Measurements from ENCODE around the gene NPHP4. TPM values are rescaled to one million over a fixed set of nuclear protein-coding genes. Genes with fewer than 3 reads are reported as not detected.

Gene NPHP4
- total RNA-seq, 1 donor: 8.0 TPM

- Histone ChIP-seq H3K4me3 (ENCODE audit: insufficient read depth, low read length) (no peak overlapping the region), H3K36me3 (ENCODE audit: insufficient read depth, low read length) (no peaks in the 10 kb centered on the region), H3K9me3 (ENCODE audit: low read depth, low read length) (no peaks in the 10 kb centered on the region), H3K4me1 (ENCODE audit: insufficient read depth, low read length) (no peaks in the 10 kb centered on the region), H3K79me2 (ENCODE audit: insufficient read depth, low read length) (no peaks in the 10 kb centered on the region), H3K27me3 (ENCODE audit: insufficient read depth, low read length) (no peaks in the 10 kb centered on the region), H4K20me1 (ENCODE audit: insufficient read depth, low read length) (no peaks in the 10 kb centered on the region), H3K27ac (ENCODE audit: low read depth, low read length) (no peak overlapping the region), H3K4me2 (ENCODE audit: insufficient read depth, low read length) (no peak overlapping the region), H2AFZ (ENCODE audit: low read length) (no peak overlapping the region)
- no peak for DNase-seq (ENCODE audit: insufficient read length, low spot score, missing footprints)
- no peak for TF ChIP-seq CTCF (IDR thresholded peaks at IDR 0.05; ENCODE audit: extremely low read depth, low read depth, low read length)
These were observed 24.7 kb downstream of the NPHP4 start for GRCh38 chr1:5967351-5968160.

GRCh38 chr1:5966543-5967205, 25.6 kb downstream of the NPHP4 start:
- peak; percentile 8 for DNase-seq (ENCODE audit: insufficient read length, low spot score, missing footprints)
- Histone ChIP-seq H3K4me2 (ENCODE audit: insufficient read depth, low read length) (no peak overlapping the region), H3K4me1 (ENCODE audit: insufficient read depth, low read length) (no peaks in the 10 kb centered on the region), H2AFZ (ENCODE audit: low read length) (no peak overlapping the region), H3K79me2 (ENCODE audit: insufficient read depth, low read length) (no peaks in the 10 kb centered on the region), H3K4me3 (ENCODE audit: insufficient read depth, low read length) (no peak overlapping the region), H4K20me1 (ENCODE audit: insufficient read depth, low read length) (no peaks in the 10 kb centered on the region), H3K27me3 (ENCODE audit: insufficient read depth, low read length) (no peaks in the 10 kb centered on the region), H3K27ac (ENCODE audit: low read depth, low read length) (no peak overlapping the region), H3K9me3 (ENCODE audit: low read depth, low read length) (no peaks in the 10 kb centered on the region), H3K36me3 (ENCODE audit: insufficient read depth, low read length) (no peaks in the 10 kb centered on the region)
- no peak for TF ChIP-seq CTCF (IDR thresholded peaks at IDR 0.05; ENCODE audit: extremely low read depth, low read depth, low read length)

- Histone ChIP-seq H3K4me3 (ENCODE audit: insufficient read depth, low read length) (no peak overlapping the region), H4K20me1 (ENCODE audit: insufficient read depth, low read length) (no peaks in the 10 kb centered on the region), H2AFZ (ENCODE audit: low read length) (no peak overlapping the region), H3K27me3 (ENCODE audit: insufficient read depth, low read length) (no peaks in the 10 kb centered on the region), H3K36me3 (ENCODE audit: insufficient read depth, low read length) (no peaks in the 10 kb centered on the region), H3K27ac (ENCODE audit: low read depth, low read length) (no peak overlapping the region), H3K4me2 (ENCODE audit: insufficient read depth, low read length) (no peak overlapping the region), H3K4me1 (ENCODE audit: insufficient read depth, low read length) (no peaks in the 10 kb centered on the region), H3K79me2 (ENCODE audit: insufficient read depth, low read length) (no peaks in the 10 kb centered on the region), H3K9me3 (ENCODE audit: low read depth, low read length) (no peaks in the 10 kb centered on the region)
- TF ChIP-seq CTCF (IDR thresholded peaks at IDR 0.05; ENCODE audit: extremely low read depth, low read depth, low read length): no peak
- no peak for DNase-seq (ENCODE audit: insufficient read length, low spot score, missing footprints)
These were observed 26.6 kb downstream of the NPHP4 start for GRCh38 chr1:5965586-5966131.
